Mesenchymal stem cell (in vitro differentiated cells and primary cell): Measurements from ENCODE around the gene STEAP1.
"Not testable (repeated sequence)": the region's sequence is repeated elsewhere in the genome, so short reads cannot be mapped to it uniquely, and the experiment has no call there.

ENCODE experiments used
- DNase-seq: peaks from one replicate; pipeline ENCODE4 v3.0.0-alpha.2; 2013
- H2AFZ ChIP-seq: one replicate; pipeline ENCODE4 v1.6.1; 2013; ENCODE audit warnings: low read depth, mild to moderate bottlenecking, control low read depth, inconsistent platforms, low read length, moderate library complexity
- H2AK5ac ChIP-seq: 2 replicates; pipeline ENCODE4 v1.6.1; 2013; ENCODE audit warnings: low read length, moderate library complexity, mild to moderate bottlenecking, inconsistent platforms; ENCODE audit not compliant: severe bottlenecking
- H2BK120ac ChIP-seq: one replicate; pipeline ENCODE4 v1.6.1; 2013; ENCODE audit warnings: low read depth, mild to moderate bottlenecking, inconsistent platforms, low read length, moderate library complexity
- H2BK12ac ChIP-seq, 2 experiments: one replicate each; pipeline ENCODE4 v1.6.1; 2013; ENCODE audit warnings: inconsistent platforms in 2 of 2, low read length in 2 of 2, mild to moderate bottlenecking in 2 of 2, moderate library complexity in 2 of 2, control low read depth in 1 of 2
- H2BK15ac ChIP-seq: one replicate; pipeline ENCODE4 v1.6.1; 2013; ENCODE audit warnings: mild to moderate bottlenecking, low read depth, inconsistent platforms; ENCODE audit not compliant: poor library complexity, severe bottlenecking
- H2BK5ac ChIP-seq: 2 replicates; pipeline ENCODE4 v1.6.1; 2013; ENCODE audit warnings: low read depth, mild to moderate bottlenecking, low read length, control low read depth, inconsistent platforms; ENCODE audit not compliant: poor library complexity, severe bottlenecking
- H3K14ac ChIP-seq, 2 experiments: one replicate each; pipeline ENCODE4 v1.6.1; 2013; ENCODE audit warnings: inconsistent platforms in 2 of 2, low read length in 2 of 2, control low read depth in 1 of 2, mild to moderate bottlenecking in 1 of 2, moderate library complexity in 1 of 2
- H3K18ac ChIP-seq, 2 experiments: one replicate each; pipeline ENCODE4 v1.6.1; 2013; ENCODE audit warnings: inconsistent platforms in 2 of 2, low read length in 2 of 2, control low read depth in 1 of 2, low read depth in 1 of 2, mild to moderate bottlenecking in 1 of 2
- H3K23ac ChIP-seq, 2 experiments: one replicate each; pipeline ENCODE4 v1.6.1; 2013; ENCODE audit warnings: inconsistent platforms in 2 of 2, low read length in 2 of 2, mild to moderate bottlenecking in 2 of 2, moderate library complexity in 2 of 2, control low read depth in 1 of 2
- H3K27ac ChIP-seq: 2 replicates; pipeline ENCODE4 v1.5.1; 2013; ENCODE audit warnings: mild to moderate bottlenecking, moderate library complexity, low read length, control low read depth, inconsistent platforms; ENCODE audit not compliant: poor library complexity, severe bottlenecking
- H3K27me3 ChIP-seq, 2 experiments: 2 replicates each; pipeline versions ENCODE4 v1.6.1 to v1.7.0; 2013; ENCODE audit warnings: low read length in 2 of 2, mild to moderate bottlenecking in 2 of 2, moderate library complexity in 2 of 2, control low read depth in 1 of 2, inconsistent platforms in 1 of 2; ENCODE audit not compliant: control insufficient read depth in 1 of 2, insufficient read depth in 1 of 2
- H3K36me3 ChIP-seq, 2 experiments: 2 replicates each; pipeline versions ENCODE4 v1.6.1 to v1.7.0; 2013; ENCODE audit warnings: low read length in 2 of 2, control low read depth in 1 of 2, inconsistent platforms in 1 of 2, low read depth in 1 of 2, mild to moderate bottlenecking in 1 of 2; ENCODE audit not compliant: insufficient read depth in 2 of 2, control insufficient read depth in 1 of 2
- H3K4ac ChIP-seq, 2 experiments: one replicate each; pipeline ENCODE4 v1.6.1; 2013; ENCODE audit warnings: inconsistent platforms in 2 of 2, low read length in 2 of 2, mild to moderate bottlenecking in 2 of 2, moderate library complexity in 2 of 2, control low read depth in 1 of 2, low read depth in 1 of 2
- H3K4me1 ChIP-seq: 2 replicates; pipeline ENCODE4 v1.6.1; 2013; ENCODE audit warnings: low read depth, low read length, control low read depth; ENCODE audit not compliant: control insufficient read depth, insufficient read depth
- H3K4me2 ChIP-seq: 2 replicates; pipeline ENCODE4 v1.6.1; 2013; ENCODE audit warnings: low read length, mild to moderate bottlenecking, inconsistent platforms; ENCODE audit not compliant: poor library complexity, severe bottlenecking
- H3K4me3 ChIP-seq, 2 experiments: 2 replicates each; pipeline versions ENCODE4 v1.5.1 to v1.7.0; 2013; ENCODE audit warnings: low read length in 2 of 2, mild to moderate bottlenecking in 2 of 2, control low read depth in 1 of 2, low read depth in 1 of 2; ENCODE audit not compliant: insufficient read depth in 1 of 2
- H3K79me1 ChIP-seq: replicated peaks from 2 replicates; pipeline ENCODE4 v1.6.1; 2013; ENCODE audit warnings: mild to moderate bottlenecking, control low read depth, low read length, inconsistent platforms; ENCODE audit not compliant: poor library complexity, severe bottlenecking
- H3K9ac ChIP-seq: 2 replicates; pipeline ENCODE4 v1.7.0; 2013; ENCODE audit warnings: mild to moderate bottlenecking, low read length, moderate library complexity
- H3K9me3 ChIP-seq: 2 replicates; pipeline ENCODE4 v1.7.0; 2013; ENCODE audit warnings: mild to moderate bottlenecking, low read length; ENCODE audit not compliant: control insufficient read depth
- H4K8ac ChIP-seq: one replicate; pipeline ENCODE4 v1.6.1; 2013; ENCODE audit warnings: inconsistent platforms, mild to moderate bottlenecking, low read length, moderate library complexity
- H4K91ac ChIP-seq: one replicate; pipeline ENCODE4 v1.6.1; 2013; ENCODE audit warnings: mild to moderate bottlenecking, low read length, inconsistent platforms
- WGBS: methylation state at CpG from one replicate; pipeline ENCODE4 v1.1.7; 2013; ENCODE audit warnings: mixed read lengths; 5-methylcytosine and 5-hydroxymethylcytosine counted together

The STEAP1 gene

GRCh38 chr7:90157331-90157730 is 3.1 kb downstream of the STEAP1 start:
- H4K8ac ChIP-seq, H3K23ac ChIP-seq, H2BK5ac ChIP-seq, H2BK15ac ChIP-seq, H3K27ac ChIP-seq, H3K27me3 ChIP-seq, H4K91ac ChIP-seq, H3K9me3 ChIP-seq, H3K4me2 ChIP-seq, H2AFZ ChIP-seq, H2BK120ac ChIP-seq, DNase-seq, H3K4me1 ChIP-seq, H3K4ac ChIP-seq, H3K79me1 ChIP-seq, H3K14ac ChIP-seq, H3K18ac ChIP-seq, H2AK5ac ChIP-seq, H2BK12ac ChIP-seq: not testable (repeated sequence)
- 83% methylated on average over 1 of the region's 2 CpGs for WGBS
- Histone ChIP-seq H3K9ac (peak overlapping the region; percentile 53), H3K4me3 (peak overlapping the region in 1 of 2 experiments; percentile 88), H3K36me3 (peaks cover 0 to 27% of the 10 kb centered on the region in 2 experiments)

DNA sequence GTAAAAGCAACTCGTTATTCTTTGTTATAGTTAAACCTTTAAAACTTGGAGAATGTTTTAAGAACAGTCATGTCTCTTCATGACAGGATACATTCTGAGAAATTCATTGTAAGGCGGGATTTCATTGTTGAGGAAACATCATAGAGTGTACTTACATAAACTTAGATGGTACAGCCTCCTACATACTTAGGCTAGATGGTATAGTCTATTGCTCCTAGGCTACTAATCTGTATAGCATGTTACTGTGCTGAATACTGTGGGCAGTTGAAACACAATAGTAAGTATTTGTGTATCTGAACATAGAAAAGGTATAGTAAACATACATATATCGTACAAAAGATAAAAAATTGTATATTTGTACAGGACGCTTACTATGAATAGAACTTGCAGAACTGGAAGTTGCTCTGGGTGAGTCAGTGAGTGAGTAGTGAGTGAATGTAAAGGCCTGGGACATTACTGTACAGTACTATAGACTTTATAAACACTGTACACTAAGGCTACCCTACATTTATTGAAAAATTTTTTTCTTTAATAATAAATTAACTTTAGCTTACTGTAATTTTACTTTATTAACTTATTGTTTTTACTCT is 3.6 kb downstream of the STEAP1 start:
- not testable (repeated sequence) for H2AFZ ChIP-seq, H3K4me1 ChIP-seq, H3K23ac ChIP-seq, H2BK12ac ChIP-seq, DNase-seq, H3K18ac ChIP-seq, H3K9me3 ChIP-seq, H3K27me3 ChIP-seq, H2BK5ac ChIP-seq, H2BK120ac ChIP-seq, H2AK5ac ChIP-seq, H3K4me2 ChIP-seq, H3K27ac ChIP-seq, H3K14ac ChIP-seq, H3K79me1 ChIP-seq, H4K91ac ChIP-seq, H4K8ac ChIP-seq, H2BK15ac ChIP-seq, H3K4ac ChIP-seq
- peak overlapping the region in 1 of 2 experiments; percentile 37 for H3K4me3 ChIP-seq
- peaks cover 0 to 33% of the 10 kb centered on the region in 2 experiments for H3K36me3 ChIP-seq
- peak overlapping the region; percentile 53 for H3K9ac ChIP-seq
- WGBS = 80% methylated on average over 1 of the region's 4 CpGs

- H3K9me3 ChIP-seq = no peaks in the 10 kb centered on the region
- no peak overlapping the region for H3K27ac ChIP-seq
- no peak overlapping the region for H3K9ac ChIP-seq
- H3K23ac ChIP-seq = no peak overlapping the region
- no peak overlapping the region for H2BK15ac ChIP-seq
- no peak for DNase-seq
- H2BK120ac ChIP-seq = no peak overlapping the region
- 86% methylated on average over 4 of the region's 5 CpGs for WGBS
- H3K79me1 ChIP-seq = no peaks in the 10 kb centered on the region
- no peak overlapping the region for H2BK12ac ChIP-seq
- no peak overlapping the region for H2AFZ ChIP-seq
- H3K4me3 ChIP-seq = no peak overlapping the region
- no peak overlapping the region for H3K4ac ChIP-seq
- no peak overlapping the region for H3K18ac ChIP-seq
- no peak overlapping the region for H2BK5ac ChIP-seq
- H3K36me3 ChIP-seq = peaks cover 0 to 63% of the 10 kb centered on the region in 2 experiments
- no peak overlapping the region for H4K91ac ChIP-seq
- no peak overlapping the region for H3K4me2 ChIP-seq
- peaks cover 0 to 16% of the 10 kb centered on the region in 2 experiments for H3K27me3 ChIP-seq
- no peaks in the 10 kb centered on the region for H3K4me1 ChIP-seq
- H4K8ac ChIP-seq = no peak overlapping the region
- H2AK5ac ChIP-seq = no peak overlapping the region
- no peak overlapping the region for H3K14ac ChIP-seq
These were observed 9.3 kb downstream of the STEAP1 start for GRCh38 chr7:90163534-90163933.

DNA sequence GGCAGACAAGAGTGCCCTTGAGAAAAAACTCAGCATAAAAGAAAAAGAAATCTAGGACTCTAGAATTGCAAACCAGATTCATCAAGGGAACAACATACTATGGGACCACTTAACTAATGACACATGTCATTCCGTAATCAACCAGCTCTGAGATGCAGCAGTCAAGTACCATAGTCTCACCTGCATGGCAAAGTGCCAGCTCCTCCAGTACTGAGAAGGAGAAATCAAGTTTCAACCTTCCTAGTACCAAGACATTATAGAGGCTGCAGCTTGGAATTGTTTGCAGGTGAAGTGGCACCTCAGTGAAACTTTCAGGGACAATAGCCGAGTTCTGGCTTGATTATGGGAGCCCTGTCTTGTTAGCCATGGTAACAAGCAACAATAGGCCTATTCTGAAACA is 11.5 kb downstream of the STEAP1 start:
- no peak overlapping the region for H4K91ac ChIP-seq
- no peak overlapping the region for H2BK15ac ChIP-seq
- H3K4me2 ChIP-seq = no peak overlapping the region
- no peak overlapping the region for H3K18ac ChIP-seq
- no peak overlapping the region for H3K14ac ChIP-seq
- H2AK5ac ChIP-seq = no peak overlapping the region
- no peak overlapping the region for H3K4me3 ChIP-seq
- H2BK12ac ChIP-seq = no peak overlapping the region
- 92% methylated on average over 1 of the region's 2 CpGs for WGBS
- H2BK5ac ChIP-seq = no peak overlapping the region
- no peak overlapping the region for H3K9ac ChIP-seq
- H3K27me3 ChIP-seq = peaks cover 0 to 17% of the 10 kb centered on the region in 2 experiments
- H3K9me3 ChIP-seq = peaks cover 3% of the 10 kb centered on the region
- no peak overlapping the region for H3K4ac ChIP-seq
- H3K4me1 ChIP-seq = no peaks in the 10 kb centered on the region
- no peak overlapping the region for H3K27ac ChIP-seq
- no peak overlapping the region for H3K23ac ChIP-seq
- H3K36me3 ChIP-seq = peaks cover 0 to 51% of the 10 kb centered on the region in 2 experiments
- H3K79me1 ChIP-seq = no peaks in the 10 kb centered on the region
- DNase-seq = no peak
- no peak overlapping the region for H2BK120ac ChIP-seq
- no peak overlapping the region for H4K8ac ChIP-seq
- no peak overlapping the region for H2AFZ ChIP-seq
